OCI-LY3 (cell line): ENCODE results near the gene EHMT1.

Source experiments
- CTCF ChIP-seq: fragments of 200-600, 300-600 bp; sonication (generic); IDR thresholded peaks from 2 replicates; pipeline ENCODE4 v1.5.1; 2014; ENCODE audit warnings: antibody characterized with exemption, low read length, low read depth
- EZH2phosphoT487 ChIP-seq: fragments of 200-600 bp; shearing (Covaris generic); IDR thresholded peaks from 2 replicates; pipeline ENCODE4 v1.6.1; 2018; ENCODE audit warnings: antibody characterized with exemption, mixed run types, low read depth

GRCh38 chr9:137870432-137870831 lies 251.6 kb downstream of the EHMT1 start:
- TF ChIP-seq CTCF (no peak), EZH2phosphoT487 (no peak)
